ENCODE data around the gene SLC27A4. TPM values are rescaled to one million over a fixed set of nuclear protein-coding genes. Genes with fewer than 3 reads are reported as not detected.

Gene SLC27A4
- total RNA-seq, 4 donors from 2014 or later, result 36.6 to 110 (median 72.2) TPM

GRCh38 chr9:128409450-128409849 lies 69.1 kb downstream of the SLC27A4 start:
- peaks cover 0 to 3% (median 0%) of the 10 kb centered on the region in 3 donors for H3K4me1 ChIP-seq
- H3K4me3 ChIP-seq, result no peak overlapping the region
- H3K27me3 ChIP-seq, result peaks cover 0 to 68% (median 0%) of the 10 kb centered on the region in 4 donors
- DNase-seq, result no peak
- no peak for TF ChIP-seq POLR2A (IDR thresholded peaks at IDR 0.05)
- TF ChIP-seq CTCF (IDR thresholded peaks at IDR 0.05), result no peak
- no peaks in the 10 kb centered on the region for H3K9me3 ChIP-seq
- intact Hi-C loops (cut with DNase I), result no loop called here
- WGBS, 2 donors, result no CpG with 5 or more reads among the region's 8 CpGs
- no peak overlapping the region for H3K27ac ChIP-seq
- no peaks in the 10 kb centered on the region for H3K36me3 ChIP-seq

GRCh38 chr9:128409978-128410377 lies 69.7 kb downstream of the SLC27A4 start:
- no peak for TF ChIP-seq POLR2A (IDR thresholded peaks at IDR 0.05)
- peak in 4 of 6 experiments; percentile 9 to 44 (median 18) for TF ChIP-seq CTCF (IDR thresholded peaks at IDR 0.05)
- H3K4me1 ChIP-seq, result peaks cover 0 to 3% (median 0%) of the 10 kb centered on the region in 3 donors
- H3K27me3 ChIP-seq, result peaks cover 0 to 67% (median 0%) of the 10 kb centered on the region in 4 donors
- H3K27ac ChIP-seq, result no peak overlapping the region
- H3K36me3 ChIP-seq, result no peaks in the 10 kb centered on the region
- intact Hi-C loops (cut with DNase I), result loop anchor here (10.0 kb wide), 1 partner anchor 45 kb away; no protein-coding TSS in a partner anchor
- DNase-seq, result no peak
- H3K9me3 ChIP-seq, result no peaks in the 10 kb centered on the region
- WGBS, 2 donors, result 22 to 27% methylated on average over 6 of the region's 6 CpGs
- no peak overlapping the region for H3K4me3 ChIP-seq

Other genes starting within 250 kb of the SLC27A4 start
- gene PTGES2, start 212.8 kb upstream of the SLC27A4 start, total RNA-seq, result 100 to 1,000 TPM in 1 of 4 donors, 10 to 100 TPM in 3; 54.2 to 118 (median 83.0) TPM
- 100 to 1,000 TPM in 3 of 4 donors, 10 to 100 TPM in 1; 36.2 to 931 (median 809) TPM for gene LCN2, start 191.1 kb upstream of the SLC27A4 start, total RNA-seq
- gene BBLN, start 180.3 kb upstream of the SLC27A4 start, total RNA-seq, result 100 to 1,000 TPM; 124 to 214 (median 162) TPM
- gene CIZ1, start 149.0 kb upstream of the SLC27A4 start, total RNA-seq, result 10 to 100 TPM; 31.0 to 74.6 (median 43.7) TPM
- 1 to 10 TPM; 1.3 to 9.7 (median 1.6) TPM for gene DNM1, start 137.1 kb upstream of the SLC27A4 start, total RNA-seq
- 10 to 100 TPM; 76.1 to 92.0 (median 89.2) TPM for gene GOLGA2, start 64.5 kb upstream of the SLC27A4 start, total RNA-seq
- gene SWI5, start 64.3 kb upstream of the SLC27A4 start, total RNA-seq, result 10 to 100 TPM; 15.2 to 28.2 (median 17.5) TPM
- 10 to 100 TPM; 13.2 to 15.6 (median 15.3) TPM for gene TRUB2, start 18.1 kb upstream of the SLC27A4 start, total RNA-seq
- 10 to 100 TPM; 55.5 to 89.2 (median 77.9) TPM for gene COQ4, start 17.7 kb upstream of the SLC27A4 start, total RNA-seq
- gene URM1, start 30.8 kb downstream of the SLC27A4 start, total RNA-seq, result 10 to 100 TPM; 22.7 to 31.5 (median 25.5) TPM
- gene CERCAM, start 80.3 kb downstream of the SLC27A4 start, total RNA-seq, result 10 to 100 TPM in 1 of 4 donors, 1 to 10 TPM in 3; 2.2 to 18.3 (median 6.2) TPM
- gene ODF2, start 115.5 kb downstream of the SLC27A4 start, total RNA-seq, result 10 to 100 TPM; 13.2 to 28.0 (median 19.8) TPM
- 10 to 100 TPM; 21.4 to 31.2 (median 24.4) TPM for gene GLE1, start 164.2 kb downstream of the SLC27A4 start, total RNA-seq
- 100 to 1,000 TPM in 3 of 4 donors, 10 to 100 TPM in 1; 97.8 to 233 (median 160) TPM for gene SPTAN1, start 212.1 kb downstream of the SLC27A4 start, total RNA-seq